HEK293 (cell line): ENCODE measurements around the gene COX7A1.

ENCODE experiments used
- CTCF ChIA-PET: fragments of 350-600 bp; formaldehyde crosslinking; extraction: SDS; loops from one replicate; lab custom pipeline; 2021; ENCODE audit warnings: antibody characterized with exemption; lab: Yijun Ruan, JAX
- POLR2A ChIA-PET: fragments of 300-600 bp; formaldehyde crosslinking; extraction: SDS; loops from one replicate; lab custom pipeline; 2020; ENCODE audit warnings: antibody characterized with exemption, inconsistent platforms; lab: Yijun Ruan, JAX
- H3K27ac ChIP-seq: fragments of 200-500 bp; sonication (Bioruptor generic); 2 replicates; pipeline ENCODE4 v1.5.1; 2014; ENCODE audit warnings: low read depth, low read length, control low read depth, inconsistent platforms; ENCODE audit errors: extremely low read depth
- H3K36me3 ChIP-seq, 2 experiments: fragments of 200-500 bp in 1 of 2; sonication (Bioruptor generic) in 1 of 2; 1 replicate in 1 of 2; 2 replicates in 1 of 2; pipeline ENCODE4 v1.5.1; 2014 to 2017; ENCODE audit warnings: inconsistent platforms in 2 of 2, low read length in 2 of 2; ENCODE audit not compliant: control insufficient read depth in 2 of 2, insufficient read depth in 1 of 2
- H3K4me1 ChIP-seq: fragments of 200-500 bp; sonication (Bioruptor generic); 2 replicates; pipeline ENCODE4 v1.5.1; 2014; ENCODE audit warnings: mild to moderate bottlenecking, low read length, inconsistent platforms; ENCODE audit not compliant: control insufficient read depth, insufficient read depth
- H3K4me3 ChIP-seq: 2 replicates; pipeline ENCODE4 v1.5.1; 2011; ENCODE audit warnings: low read depth, mild to moderate bottlenecking, control low read depth, low read length, moderate library complexity
- H3K9me3 ChIP-seq: fragments of 200-500 bp; sonication (Bioruptor generic); 2 replicates; pipeline ENCODE4 v1.5.1; 2014; ENCODE audit warnings: low read depth, low read length, inconsistent platforms; ENCODE audit not compliant: control insufficient read depth, insufficient read depth
- KLF8 ChIP-seq: fragments of 450-650 bp; formaldehyde crosslinking; IDR thresholded peaks from 2 replicates; pipeline ENCODE4 v1.5.1; 2016; ENCODE audit warnings: missing biosample characterization, missing genetic modification characterization
- PRDM10 ChIP-seq: fragments of 450-650 bp; formaldehyde crosslinking; IDR thresholded peaks from 2 replicates; pipeline ENCODE4 v1.5.1; 2016; ENCODE audit warnings: missing biosample characterization, missing genetic modification characterization
- REST ChIP-seq: fragments of 450-650 bp; formaldehyde crosslinking; IDR thresholded peaks from 2 replicates; pipeline ENCODE4 v1.5.1; 2016; ENCODE audit warnings: missing biosample characterization, missing genetic modification characterization
- SP2 ChIP-seq: fragments of 450-650 bp; formaldehyde crosslinking; IDR thresholded peaks from 2 replicates; pipeline ENCODE4 v1.5.1; 2016; ENCODE audit warnings: missing biosample characterization, missing genetic modification characterization
- TRIM28 ChIP-seq: IDR thresholded peaks from 2 replicates; pipeline ENCODE4 v1.6.1; 2011; ENCODE audit warnings: low read length, control low read depth, borderline replicate concordance
- ZBTB10 ChIP-seq: fragments of 450-650 bp; formaldehyde crosslinking; IDR thresholded peaks from 2 replicates; pipeline ENCODE4 v1.5.1; 2016; ENCODE audit warnings: missing biosample characterization, missing genetic modification characterization
- ZBTB6 ChIP-seq: fragments of 450-650 bp; formaldehyde crosslinking; IDR thresholded peaks from 2 replicates; pipeline ENCODE4 v1.5.1; 2017; ENCODE audit warnings: missing biosample characterization, missing genetic modification characterization
- ZFP37 ChIP-seq: fragments of 450-650 bp; formaldehyde crosslinking; IDR thresholded peaks from 2 replicates; pipeline ENCODE4 v1.5.1; 2016; ENCODE audit warnings: missing biosample characterization, missing genetic modification characterization
- ZNF324 ChIP-seq: fragments of 450-650 bp; formaldehyde crosslinking; IDR thresholded peaks from 2 replicates; pipeline ENCODE4 v1.5.1; 2016; ENCODE audit warnings: missing biosample characterization, missing genetic modification characterization
- ZNF561 ChIP-seq: fragments of 450-650 bp; IDR thresholded peaks from 2 replicates; pipeline ENCODE4 v1.5.1; 2018; ENCODE audit warnings: missing biosample characterization, missing genetic modification characterization, borderline replicate concordance
- ZNF626 ChIP-seq: fragments of 450-650 bp; sonication (Bioruptor Pico); formaldehyde crosslinking; IDR thresholded peaks from 2 replicates; pipeline ENCODE4 v1.5.1; 2018; ENCODE audit warnings: missing biosample characterization, missing genetic modification characterization, inconsistent platforms
- ZNF629 ChIP-seq: fragments of 450-650 bp; formaldehyde crosslinking; IDR thresholded peaks from 2 replicates; pipeline ENCODE4 v1.5.1; 2017; ENCODE audit warnings: missing biosample characterization, missing genetic modification characterization
- ZNF791 ChIP-seq: fragments of 450-650 bp; formaldehyde crosslinking; IDR thresholded peaks from 2 replicates; pipeline ENCODE4 v1.5.1; 2016; ENCODE audit warnings: missing biosample characterization, missing genetic modification characterization
- TF ChIP-seq, protein P1 (sequence below): fragments of 450-650 bp; formaldehyde crosslinking; IDR thresholded peaks from 2 replicates; pipeline ENCODE4 v1.5.1; 2016; ENCODE audit warnings: missing biosample characterization, missing genetic modification characterization
- TF ChIP-seq, protein P2 (sequence below): IDR thresholded peaks from 2 replicates; pipeline ENCODE4 v1.6.1; 2011; ENCODE audit warnings: mild to moderate bottlenecking, low read depth, low read length, borderline replicate concordance
- TF ChIP-seq, protein P3 (sequence below): fragments of 450-650 bp; formaldehyde crosslinking; IDR thresholded peaks from 2 replicates; pipeline ENCODE4 v1.5.1; 2016; ENCODE audit warnings: missing biosample characterization, missing genetic modification characterization, low read depth
- TF ChIP-seq, protein P4 (sequence below): fragments of 450-650 bp; formaldehyde crosslinking; IDR thresholded peaks from 2 replicates; pipeline ENCODE4; 2016; ENCODE audit warnings: missing biosample characterization, missing genetic modification characterization

Gene COX7A1

GRCh38 chr19:36120984-36121358 is 31.3 kb downstream of the COX7A1 start (continued):
- TF ChIP-seq ZNF629: no peak
- peak; percentile 36; the same call in 1 of the 2 replicates for TF ChIP-seq ZBTB10 (tag by site-specific recombination)
- TF ChIP-seq, all 188 proteins: peak for 5

GRCh38 chr19:36120092-36120983 is 31.9 kb downstream of the COX7A1 start:
- Histone ChIP-seq H3K9me3 (no peaks in the 10 kb centered on the region), H3K4me3 (no peak overlapping the region), H3K27ac (peak overlapping the region; percentile 79), H3K4me1 (peaks cover 25% of the 10 kb centered on the region), H3K36me3 (peaks cover 73 to 85% of the 10 kb centered on the region in 2 experiments)
- POLR2A ChIA-PET: interaction anchor here (0.5 to 1.1 kb wide), 6 partner anchors 8 to 94 kb away, joined by 3 to 7 read pairs (median 3); partner anchors contain the start of genes CAPNS1, ZNF146 and ZNF565
- CTCF ChIA-PET: interaction anchor here (0.6 to 1.5 kb wide), 5 partner anchors 11 to 416 kb away, joined by 3 to 4 read pairs (median 4); partner anchors contain the start of gene ZBTB32
- TF ChIP-seq SP2 (tag by site-specific recombination) (no peak), TRIM28 (peak; percentile 54; the same call in 1 of the 2 replicates), ZNF561 (no peak), KLF8 (tag by site-specific recombination) (no peak), REST (tag by site-specific recombination) (no peak), ZNF626 (tag by site-specific recombination) (no peak), PRDM10 (tag by site-specific recombination) (no peak), ZBTB6 (tag by site-specific recombination) (no peak; the same call in 1 of the 2 replicates), ZNF791 (tag by site-specific recombination) (no peak), ZFP37 (tag by site-specific recombination) (no peak), ZNF324 (tag by site-specific recombination) (no peak)
- TF ChIP-seq, protein P1, sequence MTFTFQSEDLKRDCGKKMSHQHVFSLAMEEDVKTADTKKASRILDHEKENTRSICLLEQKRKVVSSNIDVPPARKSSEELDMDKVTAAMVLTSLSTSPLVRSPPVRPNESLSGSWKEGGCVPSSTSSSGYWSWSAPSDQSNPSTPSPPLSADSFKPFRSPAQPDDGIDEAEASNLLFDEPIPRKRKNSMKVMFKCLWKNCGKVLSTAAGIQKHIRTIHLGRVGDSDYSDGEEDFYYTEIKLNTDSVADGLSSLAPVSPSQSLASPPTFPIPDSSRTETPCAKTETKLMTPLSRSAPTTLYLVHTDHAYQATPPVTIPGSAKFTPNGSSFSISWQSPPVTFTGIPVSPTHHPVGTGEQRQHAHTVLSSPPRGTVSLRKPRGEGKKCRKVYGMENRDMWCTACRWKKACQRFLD (tag by site-specific recombination): no peak
- TF ChIP-seq, protein P2, sequence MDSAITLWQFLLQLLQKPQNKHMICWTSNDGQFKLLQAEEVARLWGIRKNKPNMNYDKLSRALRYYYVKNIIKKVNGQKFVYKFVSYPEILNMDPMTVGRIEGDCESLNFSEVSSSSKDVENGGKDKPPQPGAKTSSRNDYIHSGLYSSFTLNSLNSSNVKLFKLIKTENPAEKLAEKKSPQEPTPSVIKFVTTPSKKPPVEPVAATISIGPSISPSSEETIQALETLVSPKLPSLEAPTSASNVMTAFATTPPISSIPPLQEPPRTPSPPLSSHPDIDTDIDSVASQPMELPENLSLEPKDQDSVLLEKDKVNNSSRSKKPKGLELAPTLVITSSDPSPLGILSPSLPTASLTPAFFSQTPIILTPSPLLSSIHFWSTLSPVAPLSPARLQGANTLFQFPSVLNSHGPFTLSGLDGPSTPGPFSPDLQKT: no peak
- TF ChIP-seq, protein P3, sequence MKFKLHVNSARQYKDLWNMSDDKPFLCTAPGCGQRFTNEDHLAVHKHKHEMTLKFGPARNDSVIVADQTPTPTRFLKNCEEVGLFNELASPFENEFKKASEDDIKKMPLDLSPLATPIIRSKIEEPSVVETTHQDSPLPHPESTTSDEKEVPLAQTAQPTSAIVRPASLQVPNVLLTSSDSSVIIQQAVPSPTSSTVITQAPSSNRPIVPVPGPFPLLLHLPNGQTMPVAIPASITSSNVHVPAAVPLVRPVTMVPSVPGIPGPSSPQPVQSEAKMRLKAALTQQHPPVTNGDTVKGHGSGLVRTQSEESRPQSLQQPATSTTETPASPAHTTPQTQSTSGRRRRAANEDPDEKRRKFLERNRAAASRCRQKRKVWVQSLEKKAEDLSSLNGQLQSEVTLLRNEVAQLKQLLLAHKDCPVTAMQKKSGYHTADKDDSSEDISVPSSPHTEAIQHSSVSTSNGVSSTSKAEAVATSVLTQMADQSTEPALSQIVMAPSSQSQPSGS: no peak
- TF ChIP-seq, protein P4, sequence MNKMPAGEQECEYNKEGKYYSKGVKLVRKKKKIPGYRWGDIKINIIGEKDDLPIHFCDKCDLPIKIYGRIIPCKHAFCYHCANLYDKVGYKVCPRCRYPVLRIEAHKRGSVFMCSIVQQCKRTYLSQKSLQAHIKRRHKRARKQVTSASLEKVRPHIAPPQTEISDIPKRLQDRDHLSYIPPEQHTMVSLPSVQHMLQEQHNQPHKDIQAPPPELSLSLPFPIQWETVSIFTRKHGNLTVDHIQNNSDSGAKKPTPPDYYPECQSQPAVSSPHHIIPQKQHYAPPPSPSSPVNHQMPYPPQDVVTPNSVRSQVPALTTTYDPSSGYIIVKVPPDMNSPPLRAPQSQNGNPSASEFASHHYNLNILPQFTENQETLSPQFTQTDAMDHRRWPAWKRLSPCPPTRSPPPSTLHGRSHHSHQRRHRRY (tag by site-specific recombination): no peak
